Globus pallidus (tissue), 1 donor: ENCODE data around the gene GRK5.

Source experiments
- DNase-seq: peaks from one replicate; pipeline ENCODE4 v3.0.0-alpha.2; 2015; ENCODE audit warnings: low spot score

Gene GRK5

GRCh38 chr10:119360181-119360921, 153.0 kb downstream of the GRK5 start:
- DNase-seq, result no peak

GRCh38 chr10:119361037-119361436, 153.7 kb downstream of the GRK5 start:
- DNase-seq, result no peak

DNA sequence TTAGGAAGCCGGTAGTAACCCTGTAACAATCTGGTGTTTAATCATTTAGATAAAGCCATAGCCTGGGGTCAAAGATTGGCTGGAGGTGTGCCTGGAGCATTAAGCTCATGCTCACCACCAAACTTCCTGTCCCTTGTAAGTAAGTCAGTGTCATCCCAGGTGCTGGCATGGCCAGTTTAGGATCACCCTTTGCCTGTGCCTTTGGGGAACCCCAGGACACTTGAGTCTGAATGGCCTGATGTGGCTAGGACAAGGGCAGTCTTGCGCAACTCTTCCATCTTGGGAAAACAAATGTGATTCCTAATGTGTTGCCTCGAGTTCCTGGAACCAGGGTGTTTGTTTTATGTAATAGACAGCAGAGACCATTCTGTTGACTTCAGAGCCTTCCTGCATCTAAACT, 154.8 kb downstream of the GRK5 start:
- DNase-seq, result no peak

GRCh38 chr10:119364645-119365600, 157.6 kb downstream of the GRK5 start:
- no peak for DNase-seq

DNA sequence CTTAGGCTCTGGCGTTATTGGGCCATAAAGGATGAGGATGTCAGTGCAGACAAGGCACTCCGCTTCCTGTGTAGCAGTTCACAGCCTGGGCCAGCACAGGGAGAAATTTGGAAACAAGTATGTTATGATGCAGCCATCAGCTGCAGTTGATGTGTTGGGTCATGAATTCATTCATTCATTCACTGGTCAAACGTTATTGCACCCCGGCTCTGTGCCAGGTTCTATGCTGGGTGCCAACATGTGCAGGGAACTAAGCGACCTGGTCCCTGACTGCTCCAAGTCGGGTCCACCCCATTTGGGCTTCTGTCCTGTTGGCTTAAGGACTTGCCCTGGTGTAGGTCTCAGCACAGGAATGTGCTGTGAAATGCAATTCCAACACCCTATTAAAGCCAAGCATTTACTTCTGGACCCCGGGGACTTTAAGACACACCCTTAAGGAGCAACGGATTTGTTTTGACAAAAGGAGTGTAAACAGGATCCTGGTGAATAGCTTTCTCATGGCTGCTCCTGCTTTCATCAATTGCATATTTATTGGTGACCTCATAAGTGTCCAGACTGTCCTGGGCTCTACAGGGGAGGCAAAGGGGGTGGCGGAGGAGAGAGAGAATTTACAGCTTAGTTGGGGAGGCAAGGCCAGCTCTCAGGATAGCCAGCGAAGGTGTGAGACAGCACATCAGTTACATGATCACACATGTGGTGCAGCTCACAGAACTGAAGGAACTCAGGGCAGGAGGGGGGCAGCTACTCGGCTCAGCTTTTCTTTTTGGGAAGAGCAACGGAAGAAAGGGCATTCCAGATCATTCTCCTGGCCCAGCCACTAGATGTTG, 158.6 kb downstream of the GRK5 start:
- DNase-seq, result no peak

DNA sequence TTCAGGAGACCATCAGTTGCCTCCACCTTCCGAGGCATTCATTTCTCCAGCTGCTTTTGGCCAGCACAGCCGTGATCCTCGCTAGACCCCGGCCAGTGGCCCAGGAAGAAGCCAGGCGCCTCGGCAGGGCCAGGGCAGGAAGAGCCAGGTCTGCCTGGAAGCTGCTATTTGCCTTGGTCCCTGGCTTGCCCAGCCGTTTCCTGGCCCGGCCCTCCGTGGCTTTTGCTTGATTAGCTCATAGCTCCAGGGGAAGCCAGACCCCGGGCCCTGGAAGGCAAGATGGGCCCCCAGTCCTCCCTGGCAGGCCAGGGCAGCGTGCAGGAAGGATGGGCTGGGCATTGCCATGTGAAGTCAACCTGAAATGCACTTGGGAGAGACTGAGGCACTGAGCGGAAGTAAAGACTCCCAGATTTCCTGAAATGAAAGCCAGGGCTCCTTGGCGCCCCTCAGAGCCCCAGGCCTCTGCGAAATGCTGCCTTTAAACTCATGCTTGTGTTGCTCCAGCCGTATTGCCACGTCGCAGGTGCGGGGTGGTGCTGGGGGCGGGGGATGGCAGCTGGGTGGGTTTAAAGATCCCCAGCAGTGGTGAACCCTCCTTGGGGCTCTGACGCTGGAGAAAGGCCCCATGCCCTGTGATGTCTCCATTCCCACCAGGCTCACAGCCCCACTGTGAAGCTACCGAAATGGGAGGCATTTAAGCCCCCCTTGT, 160.6 kb downstream of the GRK5 start:
- no peak for DNase-seq

DNA sequence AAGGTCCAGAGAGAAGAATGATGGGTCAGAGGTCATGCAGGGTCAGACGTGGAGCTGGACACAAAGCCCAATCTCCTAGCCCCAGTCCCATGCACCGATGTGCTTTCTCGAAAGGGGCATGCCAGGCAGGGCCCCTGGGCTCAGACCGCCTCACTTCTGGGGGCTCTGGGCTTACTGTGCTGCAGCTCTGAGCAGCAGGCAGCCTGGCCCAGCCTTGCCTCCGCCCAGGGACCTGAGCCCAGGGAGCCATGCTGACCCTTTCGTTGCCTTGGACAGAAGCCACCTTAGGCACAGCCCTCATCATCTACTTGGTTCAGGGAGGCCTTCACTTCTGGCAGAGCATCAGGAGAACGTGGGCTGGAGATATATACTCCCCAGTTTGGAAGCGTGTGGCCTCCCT, 161.2 kb downstream of the GRK5 start:
- DNase-seq, result no peak

DNA sequence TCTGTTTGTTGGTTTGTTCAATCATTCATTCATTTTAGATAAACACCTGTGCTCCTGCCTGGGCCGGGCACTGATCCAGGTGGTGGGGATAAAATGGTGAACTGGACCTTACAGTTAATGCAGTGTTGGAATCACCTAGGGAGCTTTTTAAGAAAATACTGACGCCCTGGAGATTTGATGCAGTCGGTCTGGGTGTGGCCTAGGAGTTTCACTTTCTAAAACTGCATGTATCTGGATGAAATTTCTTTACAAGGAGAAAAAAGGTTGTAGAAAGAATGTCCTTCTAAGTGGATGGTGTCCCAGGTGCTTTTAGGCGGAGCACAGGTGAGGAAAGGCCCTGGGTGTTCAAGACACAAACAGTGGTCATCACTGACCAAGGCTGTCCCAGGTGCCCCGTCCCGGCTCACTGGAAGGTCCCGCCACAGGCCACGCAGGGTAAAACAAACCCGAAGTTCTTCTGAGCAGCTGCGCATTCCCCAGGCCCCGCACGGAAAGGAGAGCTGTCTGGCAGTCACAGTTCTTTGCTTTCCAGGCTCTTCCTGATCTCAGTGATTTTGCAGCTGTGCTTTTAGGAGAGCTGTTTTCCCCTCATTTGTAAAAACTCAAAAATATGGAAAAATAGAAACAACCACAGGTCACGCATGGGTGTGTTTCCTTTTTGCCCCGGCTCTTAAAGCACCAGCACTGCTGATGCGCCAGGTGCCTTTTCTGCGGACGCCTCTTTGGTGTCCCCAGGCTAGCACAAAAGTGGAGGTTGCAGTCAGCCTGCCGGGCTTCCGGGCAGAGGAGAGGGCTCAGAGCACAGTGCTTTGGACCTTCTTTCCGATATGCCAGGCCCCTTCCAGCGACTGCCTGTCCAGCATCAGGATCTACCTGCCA, 161.9 kb downstream of the GRK5 start:
- DNase-seq, result no peak

DNA sequence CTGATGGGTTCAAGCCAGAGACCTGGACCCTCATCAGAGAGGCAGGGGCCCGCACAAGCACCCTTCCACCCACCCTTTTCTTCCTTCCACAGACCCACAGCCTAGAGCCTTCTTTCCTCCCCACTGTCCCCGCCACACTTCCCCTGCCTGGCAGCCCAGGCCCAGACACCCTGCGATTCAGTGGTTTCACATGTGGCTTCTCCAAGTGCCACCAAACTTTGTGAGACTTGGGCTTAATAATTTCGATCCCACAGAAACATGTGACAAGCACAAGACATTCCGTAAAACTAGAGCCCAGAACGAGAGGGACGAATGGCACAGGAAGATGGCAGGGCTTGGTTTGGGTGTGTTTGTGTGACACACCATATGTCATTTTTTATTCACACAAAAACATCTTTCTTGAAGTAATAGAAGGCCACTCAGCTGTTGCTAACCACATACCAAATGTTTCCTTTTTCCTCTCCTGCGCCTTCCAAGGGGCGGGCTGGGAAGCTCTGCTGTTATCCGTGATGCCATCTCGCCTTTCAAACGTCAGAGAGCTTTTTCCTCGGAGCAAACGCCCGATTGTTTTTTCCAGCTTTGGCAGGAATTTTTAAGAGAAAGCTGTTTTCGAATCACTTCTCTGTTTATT, 162.9 kb downstream of the GRK5 start:
- DNase-seq, result no peak

DNA sequence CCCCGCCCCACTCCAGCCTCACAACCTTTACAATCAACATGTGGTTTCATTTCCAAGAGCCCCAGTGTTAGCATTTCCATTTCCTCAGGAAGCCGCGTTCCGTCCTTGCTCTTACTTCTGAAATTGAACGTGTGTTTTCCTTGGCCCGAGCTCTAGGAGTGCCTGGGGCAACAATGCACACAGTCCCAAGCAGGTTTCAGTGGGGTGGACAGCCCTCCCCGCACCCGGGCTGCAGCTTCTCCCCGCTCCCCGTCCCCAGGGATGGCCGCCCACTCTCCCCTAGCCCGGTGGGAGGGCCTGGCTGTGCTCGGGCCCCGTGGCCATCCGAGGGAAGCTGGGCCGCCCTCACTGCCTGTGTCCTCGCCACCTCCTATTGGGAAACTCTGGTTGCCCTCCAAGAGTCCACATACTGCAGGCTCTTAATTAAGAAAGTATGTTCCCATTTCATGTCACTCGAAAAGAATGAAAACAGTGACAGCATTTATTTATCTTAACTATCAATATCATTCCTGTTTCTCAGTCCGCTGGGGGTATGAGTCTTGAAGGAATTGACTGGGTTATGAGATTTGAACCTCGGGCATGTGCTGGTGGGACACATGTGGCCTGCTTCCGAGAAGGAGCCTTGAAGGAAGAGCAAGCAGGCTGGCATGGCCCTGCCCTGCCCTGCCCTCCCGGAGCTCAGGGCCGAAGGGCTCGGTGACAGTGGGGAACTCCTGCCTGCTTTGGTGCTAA, 163.8 kb downstream of the GRK5 start:
- DNase-seq, result no peak

DNA sequence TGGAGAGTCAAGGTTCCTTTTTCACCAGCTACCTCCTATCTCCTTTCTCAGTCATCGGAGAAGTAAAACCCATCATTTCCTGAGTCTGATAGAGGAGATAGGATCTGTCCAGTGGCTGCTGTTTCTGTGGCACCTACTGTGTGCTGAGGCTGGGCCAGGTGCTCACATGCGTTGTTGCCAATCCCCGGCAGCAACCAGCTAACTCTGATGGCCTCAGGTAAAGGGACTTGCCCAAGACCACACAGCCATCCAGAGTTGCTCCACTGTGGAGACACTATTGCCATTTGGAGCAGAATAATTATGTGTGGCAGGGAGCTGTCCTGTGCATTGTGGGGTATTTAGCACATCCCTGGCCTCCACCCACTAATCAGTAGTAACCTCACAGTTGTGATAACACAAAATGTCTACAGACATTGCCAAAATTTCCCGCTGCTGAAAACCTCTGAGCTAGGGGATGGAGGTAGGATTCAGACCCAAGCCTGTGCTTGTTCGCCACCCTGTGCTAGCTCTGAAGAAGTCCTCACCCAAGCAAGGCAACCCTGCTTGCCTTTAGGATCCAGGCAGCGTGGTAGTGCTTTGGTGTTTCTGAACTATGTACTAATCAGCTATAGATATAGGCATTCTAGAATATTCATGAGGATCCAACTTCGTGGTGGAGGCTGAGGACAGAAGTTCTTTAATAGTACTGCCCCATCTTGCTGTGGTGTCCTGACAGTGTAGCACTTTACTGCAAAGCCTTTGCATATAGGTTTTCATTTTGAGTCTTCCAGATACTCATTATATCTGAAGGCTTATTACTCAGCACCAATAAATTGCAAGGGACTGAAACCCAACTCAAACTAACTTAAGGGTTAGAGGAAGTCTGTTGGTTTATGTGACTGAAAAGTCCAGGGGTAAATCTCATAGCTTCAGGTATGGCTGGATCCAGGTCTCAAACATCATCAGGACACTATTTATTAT, 164.6 kb downstream of the GRK5 start:
- no peak for DNase-seq

GRCh38 chr10:119373294-119374102, 166.1 kb downstream of the GRK5 start:
- no peak for DNase-seq

- no peak for DNase-seq
Observed at GRCh38 chr10:119374236-119374635, 166.9 kb downstream of the GRK5 start.

DNA sequence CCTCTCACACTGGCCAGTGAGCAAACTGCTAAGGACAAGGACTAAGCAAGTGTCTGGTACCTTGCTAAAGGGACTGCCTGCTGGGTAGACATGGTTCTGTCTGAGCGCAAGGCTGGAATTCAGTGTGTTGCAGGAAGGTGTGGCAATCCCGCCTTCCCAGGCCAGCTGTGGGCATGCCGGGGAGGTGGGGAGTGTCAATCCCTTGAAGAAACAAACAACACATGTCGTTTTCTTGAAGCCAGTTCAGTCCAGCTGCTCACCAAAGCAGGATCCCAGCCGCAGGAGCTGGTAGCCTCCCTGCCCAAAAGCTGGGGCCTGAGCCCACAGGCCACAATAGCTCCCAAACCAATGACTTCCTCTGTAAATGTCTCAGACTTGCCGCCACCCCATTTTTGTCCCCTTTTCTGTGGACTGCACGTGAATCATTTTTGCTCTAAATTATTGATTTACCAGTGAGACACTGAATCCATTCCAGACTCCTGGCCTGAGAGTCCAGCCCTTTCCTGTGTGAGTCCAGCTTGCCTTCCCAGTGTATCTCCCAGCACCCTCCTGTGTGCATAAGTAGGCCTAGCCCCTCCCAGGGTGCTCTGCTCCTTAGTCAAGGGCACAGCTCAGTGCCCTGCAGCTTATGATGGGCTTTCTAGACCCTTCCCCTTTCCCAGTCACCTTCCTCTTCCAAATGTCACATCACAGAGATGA, 168.4 kb downstream of the GRK5 start:
- DNase-seq, result no peak

- no peak for DNase-seq
Observed at GRCh38 chr10:119377451-119377957, 170.1 kb downstream of the GRK5 start.

GRCh38 chr10:119377958-119378736, 170.8 kb downstream of the GRK5 start:
- DNase-seq, result peak; percentile 37
